IMR-90 (cell line): ENCODE results near the gene ARRB1. TPM values are rescaled to one million over a fixed set of nuclear protein-coding genes. Genes with fewer than 3 reads are reported as not detected.

ENCODE experiments used
- ATAC-seq: fragments of 200-7000 bp; cut with Tn5 transposase; 2 replicates; pipeline ENCODE4 v1.9.1; 2020; ENCODE audit warnings: low read depth, mild to moderate bottlenecking, moderate library complexity
- BruUV-seq: library from RNA; stranded (reverse); fragments of 400-500 nt; replicated peaks from 2 replicates; lab custom pipeline; 2021; lab: Mats Ljungman, UMichigan
- CTCF ChIA-PET: fragments of 300-600 bp; formaldehyde crosslinking; extraction: SDS; loops from one replicate; lab custom pipeline; 2021; ENCODE audit warnings: antibody characterized with exemption; lab: Yijun Ruan, JAX
- POLR2A ChIA-PET: fragments of 300-600 bp; sonication (Branson Sonifier 250); formaldehyde crosslinking; loops from one replicate; lab custom pipeline; 2022; ENCODE audit warnings: antibody characterized with exemption; ENCODE audit not compliant: unreplicated experiment; lab: Charles Lee
- DNase-seq: peaks from one replicate; pipeline ENCODE4 v3.0.0; 2013
- H2AFZ ChIP-seq: replicated peaks from 2 replicates; pipeline ENCODE3; 2013; ENCODE audit warnings: low read length, mild to moderate bottlenecking; ENCODE audit not compliant: poor library complexity
- H2AK5ac ChIP-seq: 2 replicates; pipeline ENCODE4 v1.6.1; 2013; ENCODE audit warnings: low read depth, low read length, inconsistent platforms
- H2AK9ac ChIP-seq: replicated peaks from 2 replicates; pipeline ENCODE3; 2013; ENCODE audit warnings: mild to moderate bottlenecking, low read depth, low read length, moderate library complexity; ENCODE audit not compliant: poor library complexity
- H2BK120ac ChIP-seq: 2 replicates; pipeline ENCODE4 v1.6.1; 2013; ENCODE audit warnings: low read depth, low read length, inconsistent platforms
- H2BK15ac ChIP-seq: 3 replicates; pipeline ENCODE4 v1.6.1; 2013; ENCODE audit warnings: low read depth, low read length, inconsistent platforms
- H2BK20ac ChIP-seq: 2 replicates; pipeline ENCODE4 v1.6.1; 2013; ENCODE audit warnings: low read depth, mild to moderate bottlenecking, inconsistent platforms, low read length, moderate library complexity
- H2BK5ac ChIP-seq: 2 replicates; pipeline ENCODE4 v1.6.1; 2013; ENCODE audit warnings: mild to moderate bottlenecking, low read depth, low read length, inconsistent platforms; ENCODE audit not compliant: poor library complexity, severe bottlenecking
- H3K14ac ChIP-seq: replicated peaks from 2 replicates; pipeline ENCODE4 v1.6.1; 2013; ENCODE audit warnings: low read depth, low read length, inconsistent platforms
- H3K18ac ChIP-seq: 2 replicates; pipeline ENCODE4 v1.6.1; 2013; ENCODE audit warnings: low read depth, low read length, control low read depth
- H3K23ac ChIP-seq: 2 replicates; pipeline ENCODE4 v1.6.1; 2013; ENCODE audit warnings: low read depth, low read length, inconsistent platforms
- H3K27ac ChIP-seq: 2 replicates; pipeline ENCODE4 v1.5.1; 2013; ENCODE audit warnings: mild to moderate bottlenecking, control low read depth, low read length; ENCODE audit not compliant: insufficient read depth
- H3K27me3 ChIP-seq: 2 replicates; pipeline ENCODE4 v1.6.1; 2013; ENCODE audit warnings: low read length; ENCODE audit not compliant: control insufficient read depth, insufficient read depth
- H3K36me3 ChIP-seq: 2 replicates; pipeline ENCODE4 v1.6.1; 2013; ENCODE audit warnings: low read length, mixed read lengths; ENCODE audit not compliant: control insufficient read depth, insufficient read depth
- H3K4ac ChIP-seq: 2 replicates; pipeline ENCODE4 v1.6.1; 2013; ENCODE audit warnings: low read depth, low read length, inconsistent platforms
- H3K4me1 ChIP-seq: 2 replicates; pipeline ENCODE4 v1.6.1; 2013; ENCODE audit warnings: low read length, mixed read lengths; ENCODE audit not compliant: control insufficient read depth, insufficient read depth
- H3K4me2 ChIP-seq: 2 replicates; pipeline ENCODE4 v1.6.1; 2013; ENCODE audit warnings: low read depth, mild to moderate bottlenecking, control low read depth, low read length, moderate library complexity
- H3K4me3 ChIP-seq: 2 replicates; pipeline ENCODE4 v1.5.1; 2013; ENCODE audit warnings: low read depth, mild to moderate bottlenecking, control low read depth, low read length, moderate library complexity; ENCODE audit not compliant: insufficient read depth
- H3K56ac ChIP-seq: 2 replicates; pipeline ENCODE4 v1.6.1; 2013; ENCODE audit warnings: low read length, inconsistent platforms; ENCODE audit not compliant: insufficient read depth; ENCODE audit errors: extremely low read depth
- H3K79me1 ChIP-seq, 2 experiments: 2 replicates each; pipeline ENCODE4 v1.6.1; 2013; ENCODE audit warnings: low read length in 2 of 2, inconsistent platforms in 1 of 2, low read depth in 1 of 2
- H3K9ac ChIP-seq: 2 replicates; pipeline ENCODE4 v1.6.1; 2013; ENCODE audit warnings: low read depth, low read length, control low read depth
- H3K9me1 ChIP-seq: 2 replicates; pipeline ENCODE4 v1.6.1; 2013; ENCODE audit warnings: low read length, inconsistent platforms; ENCODE audit not compliant: insufficient read depth
- H3K9me3 ChIP-seq: 2 replicates; pipeline ENCODE4 v1.6.1; 2013; ENCODE audit warnings: low read length; ENCODE audit not compliant: control insufficient read depth, insufficient read depth
- H4K20me1 ChIP-seq: 2 replicates; pipeline ENCODE4 v1.6.1; 2013; ENCODE audit warnings: low read length, inconsistent platforms; ENCODE audit not compliant: insufficient read depth
- H4K5ac ChIP-seq: 2 replicates; pipeline ENCODE4 v1.6.1; 2013; ENCODE audit warnings: mild to moderate bottlenecking, low read depth, low read length, control low read depth
- H4K8ac ChIP-seq, 2 experiments: 2 replicates each; pipeline ENCODE4 v1.6.1; 2013; ENCODE audit warnings: low read depth in 2 of 2, low read length in 2 of 2, control low read depth in 1 of 2, inconsistent platforms in 1 of 2
- H4K91ac ChIP-seq: 2 replicates; pipeline ENCODE4 v1.6.1; 2013; ENCODE audit warnings: low read depth, low read length, inconsistent platforms; ENCODE audit not compliant: insufficient read depth
- BHLHE40 ChIP-seq: fragments of 150-350 bp; IDR thresholded peaks from 2 replicates; pipeline ENCODE4 v1.6.1; 2016; ENCODE audit warnings: mild to moderate bottlenecking, low read depth, low read length
- CEBPB ChIP-seq: IDR thresholded peaks from 2 replicates; pipeline ENCODE4 v1.6.1; 2012; ENCODE audit warnings: low read depth, low read length, improper control_type of control experiment
- CHD1 ChIP-seq: IDR thresholded peaks from 2 replicates; pipeline ENCODE4 v1.6.1; 2012; ENCODE audit warnings: low read depth, low read length, improper control_type of control experiment
- CTCF ChIP-seq: conservative IDR thresholded peaks from 2 replicates; pipeline ENCODE4 v1.5.1; 2012; ENCODE audit warnings: mild to moderate bottlenecking, low read depth, low read length, improper control_type of control experiment
- ELK1 ChIP-seq: fragments of 150-350 bp; IDR thresholded peaks from 2 replicates; pipeline ENCODE4 v1.6.1; 2016; ENCODE audit warnings: low read depth, mild to moderate bottlenecking, low read length, moderate library complexity, borderline replicate concordance
- FOS ChIP-seq: fragments of 150-350 bp; IDR thresholded peaks from 2 replicates; pipeline ENCODE4 v1.6.1; 2016; ENCODE audit warnings: low read depth, low read length
- MAFK ChIP-seq: IDR thresholded peaks from 2 replicates; pipeline ENCODE4 v1.6.1; 2012; ENCODE audit warnings: low read depth, low read length, improper control_type of control experiment
- MAZ ChIP-seq: IDR thresholded peaks from 2 replicates; pipeline ENCODE4 v1.6.1; 2012; ENCODE audit warnings: low read depth, mild to moderate bottlenecking, low read length, improper control_type of control experiment, moderate library complexity, borderline replicate concordance
- MXI1 ChIP-seq: IDR thresholded peaks from 2 replicates; pipeline ENCODE4 v1.6.1; 2012; ENCODE audit warnings: low read depth, mild to moderate bottlenecking, low read length, moderate library complexity, borderline replicate concordance
- NFE2L2 ChIP-seq: fragments of 150-350 bp; IDR thresholded peaks from 2 replicates; pipeline ENCODE4 v1.6.1; 2016; ENCODE audit warnings: low read depth, mild to moderate bottlenecking, low read length
- POLR2A ChIP-seq: IDR thresholded peaks from 2 replicates; pipeline ENCODE4 v1.6.1; 2012; ENCODE audit warnings: mild to moderate bottlenecking, low read depth, low read length
- RAD21 ChIP-seq: IDR thresholded peaks from 2 replicates; pipeline ENCODE4 v1.6.1; 2012; ENCODE audit warnings: low read length, improper control_type of control experiment
- RCOR1 ChIP-seq: IDR thresholded peaks from 2 replicates; pipeline ENCODE4 v1.6.1; 2012; ENCODE audit warnings: mild to moderate bottlenecking, low read length, improper control_type of control experiment; ENCODE audit not compliant: insufficient replicate concordance
- RFX5 ChIP-seq: IDR thresholded peaks from 2 replicates; pipeline ENCODE4 v1.8.0; 2012; ENCODE audit warnings: low read depth, mild to moderate bottlenecking, low read length, moderate library complexity
- SMC3 ChIP-seq: fragments of 150-350 bp; IDR thresholded peaks from 2 replicates; pipeline ENCODE4 v1.6.1; 2016; ENCODE audit warnings: low read depth, mild to moderate bottlenecking, antibody characterized with exemption, low read length, moderate library complexity
- WGBS, 2 experiments: methylation state at CpG; one replicate each; pipeline versions ENCODE4 v1.1.5 to v1.1.7; 2013; ENCODE audit warnings: missing lambda C conversion rate in 2 of 2; ENCODE audit not compliant: insufficient read length in 1 of 2; ENCODE audit errors: extremely low coverage in 2 of 2; 5-methylcytosine and 5-hydroxymethylcytosine counted together
- dilution Hi-C: fragments of 300-500 bp; cut with HindIII; formaldehyde crosslinking; loops from one replicate; pipeline ENCODE4 v1.14.3; 2018; ENCODE audit warnings: low sequenced_read_pairs; ENCODE audit not compliant: unreplicated experiment
- in situ Hi-C: fragments of 300-500 bp; cut with MboI; formaldehyde crosslinking; loops from 3 replicates; pipeline ENCODE4 v1.14.3; 2019; ENCODE audit warnings: low sequenced_read_pairs, inconsistent platforms, mixed read lengths
- intact Hi-C: fragments of 100-400 bp; cut with micrococcal nuclease; formaldehyde crosslinking; loops from 2 replicates; pipeline ENCODE4 v1.10.0; 2022
- polyA plus RNA-seq, 3 experiments: library from polyadenylated mRNA; depleted of rRNA; stranded (reverse); fragments of >200 nt; gene quantifications; 2 replicates each; pipeline ENCODE4 v1.2.3, GENCODE V29; 2012; ENCODE audit warnings: low replicate concordance in 1 of 3
- total RNA-seq: library from RNA; depleted of rRNA; stranded (reverse); fragments of >200 nt; gene quantifications from 2 replicates; pipeline ENCODE4 v1.2.3, GENCODE V29; 2012
- TF ChIP-seq, protein P1 (sequence below): fragments of 150-350 bp; IDR thresholded peaks from 2 replicates; pipeline ENCODE4 v1.6.1; 2017; ENCODE audit warnings: mild to moderate bottlenecking, antibody characterized with exemption, low read length, low read depth

Gene ARRB1
- total and polyA plus RNA-seq, 2 of the 4 experiments (the other 2 are of a cell fraction) = 11.0 to 17.4 TPM

DNA sequence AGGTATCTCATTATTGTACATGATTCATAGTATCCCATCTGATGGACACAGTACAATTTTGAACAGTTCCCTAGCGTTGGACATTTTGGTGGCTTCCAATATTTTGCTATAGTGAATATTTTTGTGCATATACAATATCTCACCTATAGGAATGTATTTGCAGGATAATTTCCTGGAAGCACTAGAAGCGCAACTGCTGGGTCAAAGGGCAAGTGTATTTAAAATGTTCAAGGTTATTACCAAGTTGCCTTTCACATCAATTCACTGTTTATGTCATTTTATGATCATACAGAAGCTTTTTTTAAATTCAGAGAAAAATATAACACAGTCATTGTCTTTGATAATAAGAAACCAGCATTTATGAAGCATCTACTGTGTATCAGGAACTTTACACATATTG lies 28.8 kb upstream of the ARRB1 start:
- Histone ChIP-seq H2BK120ac (no peak overlapping the region), H3K36me3 (no peaks in the 10 kb centered on the region), H2AFZ (no peak overlapping the region), H3K14ac (no peak overlapping the region), H4K20me1 (peaks cover 5% of the 10 kb centered on the region; the same call in 1 of the 2 replicates), H2BK5ac (no peak overlapping the region), H3K4me1 (no peaks in the 10 kb centered on the region; the same call in 1 of the 2 replicates), H3K4ac (no peak overlapping the region), H3K18ac (no peak overlapping the region), H3K23ac (no peak overlapping the region), H4K5ac (no peak overlapping the region), H3K4me3 (no peak overlapping the region), H3K27me3 (no peaks in the 10 kb centered on the region; the same call in 1 of the 2 replicates), H4K91ac (no peak overlapping the region), H3K79me1 (no peaks in the 10 kb centered on the region), H2AK9ac (no peak overlapping the region), H3K56ac (no peak overlapping the region), H3K9ac (no peak overlapping the region), H2BK20ac (no peak overlapping the region), H3K9me1 (no peaks in the 10 kb centered on the region), H2AK5ac (no peak overlapping the region), H4K8ac (no peak overlapping the region), H3K4me2 (no peak overlapping the region), H3K9me3 (no peaks in the 10 kb centered on the region), H2BK15ac (no peak overlapping the region), H3K27ac (no peak overlapping the region)
- ATAC-seq = no peak
- dilution Hi-C loops = no loop called here
- CTCF ChIA-PET = interaction anchor here (0.7 to 2.8 kb wide), 2 partner anchors 100 to 152 kb away, joined by 8 to 15 read pairs; no protein-coding TSS in a partner anchor
- intact Hi-C loops = no loop called here
- no CpG with 5 or more reads among the region's 2 CpGs for WGBS, 2 experiments
- POLR2A ChIA-PET = no interaction called here
- BruUV-seq = no TSS peak
- DNase-seq = no peak
- in situ Hi-C loops = loop anchor here (5.0 kb wide), 2 partner anchors 53 to 103 kb away; no protein-coding TSS in a partner anchor
- TF ChIP-seq MAZ = no peak
- no peak for TF ChIP-seq RCOR1
- no peak for TF ChIP-seq POLR2A
- no peak for TF ChIP-seq ELK1
- no peak for TF ChIP-seq CTCF
- no peak for TF ChIP-seq RAD21
- TF ChIP-seq BHLHE40 = no peak
- TF ChIP-seq, protein P1, sequence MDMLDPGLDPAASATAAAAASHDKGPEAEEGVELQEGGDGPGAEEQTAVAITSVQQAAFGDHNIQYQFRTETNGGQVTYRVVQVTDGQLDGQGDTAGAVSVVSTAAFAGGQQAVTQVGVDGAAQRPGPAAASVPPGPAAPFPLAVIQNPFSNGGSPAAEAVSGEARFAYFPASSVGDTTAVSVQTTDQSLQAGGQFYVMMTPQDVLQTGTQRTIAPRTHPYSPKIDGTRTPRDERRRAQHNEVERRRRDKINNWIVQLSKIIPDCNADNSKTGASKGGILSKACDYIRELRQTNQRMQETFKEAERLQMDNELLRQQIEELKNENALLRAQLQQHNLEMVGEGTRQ = no peak
- no peak for TF ChIP-seq RFX5
- no peak for TF ChIP-seq SMC3
- no peak for TF ChIP-seq FOS
- no peak for TF ChIP-seq CEBPB
- no peak for TF ChIP-seq MAFK
- no peak for TF ChIP-seq NFE2L2
- TF ChIP-seq MXI1 = no peak
- TF ChIP-seq CHD1 = no peak
